Body of pancreas (tissue), 4 donors: ENCODE data around the gene SNTG2. TPM values are rescaled to one million over a fixed set of nuclear protein-coding genes. Genes with fewer than 3 reads are reported as not detected.

Experiments used
- ATAC-seq: fragments of 150-250 bp; one replicate; pipeline ENCODE4 v1.9.1; 2016
- DNase-seq, 4 donors: peaks; one replicate each; pipeline ENCODE4 v3.0.0-alpha.2; 2019
- H3K27ac ChIP-seq, 4 donors: fragments of 200-600 bp; sonication (generic); 1 replicate in 3 of 4; 2 replicates in 1 of 4; pipeline versions ENCODE4 v1.5.1 to v1.6.1; 2016 to 2019; ENCODE audit warnings: mild to moderate bottlenecking in 1 of 4, mixed read lengths in 1 of 4, moderate library complexity in 1 of 4
- H3K27me3 ChIP-seq, 2 donors: fragments of 200-600 bp; sonication (generic); one replicate each; pipeline ENCODE4 v1.6.0; 2016; ENCODE audit warnings: mild to moderate bottlenecking in 1 of 2
- H3K36me3 ChIP-seq, 2 donors: fragments of 200-600 bp; sonication (generic); replicated peaks in 1 of 2; 2 replicates each; pipeline ENCODE4 v1.5.1; 2016; ENCODE audit warnings: low read depth in 2 of 2; ENCODE audit not compliant: insufficient read depth in 1 of 2
- H3K4me1 ChIP-seq: fragments of 200-600 bp; sonication (generic); one replicate; pipeline ENCODE4 v1.6.0; 2016
- H3K4me3 ChIP-seq, 2 donors: fragments of 200-600 bp; sonication (generic); 1 replicate in 1 of 2; 2 replicates in 1 of 2; pipeline ENCODE4 v1.5.1; 2016 to 2019
- H3K9me3 ChIP-seq, 3 donors: fragments of 200-600 bp; sonication (generic); 1 replicate in 2 of 3; 2 replicates in 1 of 3; pipeline ENCODE4 v1.5.1; 2016
- POLR2A ChIP-seq, 3 donors: fragments of 450-650 bp; IDR thresholded peaks; one replicate each; pipeline ENCODE4 v1.6.1; 2016; ENCODE audit warnings: antibody characterized with exemption in 3 of 3, mild to moderate bottlenecking in 2 of 3
- WGBS, 2 donors: methylation state at CpG; one replicate each; pipeline ENCODE4 v1.1.5; 2017; 5-methylcytosine and 5-hydroxymethylcytosine counted together
- intact Hi-C: fragments of 100-400 bp; cut with DNase I; formaldehyde crosslinking; loops from one replicate; pipeline ENCODE4 v1.15.1; 2023
- total RNA-seq, 2 donors: library from RNA; depleted of rRNA; stranded (reverse); fragments of >200 nt; gene quantifications; one replicate each; pipeline ENCODE4 v1.1.0, GENCODE V29; 2016
- TF ChIP-seq, protein P1 (sequence below), 7 experiments: fragments of 450-650 bp in 4 of 7; fragments of 200-600 bp in 3 of 7; sonication (generic) in 3 of 7; IDR thresholded peaks; one replicate each; pipeline ENCODE4 v1.5.1; 2016 to 2019; ENCODE audit warnings: antibody characterized with exemption in 7 of 7

SNTG2 gene
- total RNA-seq, 2 donors from 2014 or later, result 11.9 to 18.7 TPM

GRCh38 chr2:1154710-1155594, 204.3 kb downstream of the SNTG2 start:
- intact Hi-C loops, result no loop called here
- 78% methylated on average over 4 of the region's 4 CpGs for WGBS, 2 donors
- no peaks in the 10 kb centered on the region for H3K4me1 ChIP-seq
- TF ChIP-seq, protein P1, sequence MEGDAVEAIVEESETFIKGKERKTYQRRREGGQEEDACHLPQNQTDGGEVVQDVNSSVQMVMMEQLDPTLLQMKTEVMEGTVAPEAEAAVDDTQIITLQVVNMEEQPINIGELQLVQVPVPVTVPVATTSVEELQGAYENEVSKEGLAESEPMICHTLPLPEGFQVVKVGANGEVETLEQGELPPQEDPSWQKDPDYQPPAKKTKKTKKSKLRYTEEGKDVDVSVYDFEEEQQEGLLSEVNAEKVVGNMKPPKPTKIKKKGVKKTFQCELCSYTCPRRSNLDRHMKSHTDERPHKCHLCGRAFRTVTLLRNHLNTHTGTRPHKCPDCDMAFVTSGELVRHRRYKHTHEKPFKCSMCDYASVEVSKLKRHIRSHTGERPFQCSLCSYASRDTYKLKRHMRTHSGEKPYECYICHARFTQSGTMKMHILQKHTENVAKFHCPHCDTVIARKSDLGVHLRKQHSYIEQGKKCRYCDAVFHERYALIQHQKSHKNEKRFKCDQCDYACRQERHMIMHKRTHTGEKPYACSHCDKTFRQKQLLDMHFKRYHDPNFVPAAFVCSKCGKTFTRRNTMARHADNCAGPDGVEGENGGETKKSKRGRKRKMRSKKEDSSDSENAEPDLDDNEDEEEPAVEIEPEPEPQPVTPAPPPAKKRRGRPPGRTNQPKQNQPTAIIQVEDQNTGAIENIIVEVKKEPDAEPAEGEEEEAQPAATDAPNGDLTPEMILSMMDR (IDR thresholded peaks at IDR 0.05), result no peak
- TF ChIP-seq POLR2A (IDR thresholded peaks at IDR 0.05), result no peak
- ATAC-seq (no peak), DNase-seq (no peak)
- H3K36me3 ChIP-seq, result no peaks in the 10 kb centered on the region
- no peak overlapping the region for H3K27ac ChIP-seq
- H3K4me3 ChIP-seq, result no peak overlapping the region
- no peaks in the 10 kb centered on the region for H3K9me3 ChIP-seq
- no peaks in the 10 kb centered on the region for H3K27me3 ChIP-seq

GRCh38 chr2:1156059-1156458, 205.4 kb downstream of the SNTG2 start:
- WGBS, 2 donors, result 59 to 67% methylated on average over 7 of the region's 7 CpGs
- Histone ChIP-seq H3K27ac (no peak overlapping the region), H3K36me3 (no peaks in the 10 kb centered on the region), H3K4me1 (no peaks in the 10 kb centered on the region), H3K9me3 (no peaks in the 10 kb centered on the region), H3K4me3 (no peak overlapping the region), H3K27me3 (no peaks in the 10 kb centered on the region)
- intact Hi-C loops, result no loop called here
- DNase-seq (no peak), ATAC-seq (no peak)
- TF ChIP-seq, protein P1 (IDR thresholded peaks at IDR 0.05), result no peak
- no peak for TF ChIP-seq POLR2A (IDR thresholded peaks at IDR 0.05)

GRCh38 chr2:1156531-1156930, 205.9 kb downstream of the SNTG2 start:
- WGBS, 2 donors, result 60 to 68% methylated on average over 13 to 14 of the region's 14 CpGs
- Histone ChIP-seq H3K27me3 (no peaks in the 10 kb centered on the region), H3K36me3 (no peaks in the 10 kb centered on the region), H3K9me3 (no peaks in the 10 kb centered on the region), H3K4me3 (no peak overlapping the region), H3K27ac (no peak overlapping the region), H3K4me1 (no peaks in the 10 kb centered on the region)
- DNase-seq (no peak), ATAC-seq (no peak)
- intact Hi-C loops, result no loop called here
- TF ChIP-seq POLR2A (IDR thresholded peaks at IDR 0.05), result no peak
- TF ChIP-seq, protein P1 (IDR thresholded peaks at IDR 0.05), result no peak

- no peak for DNase-seq
- 73 to 83% methylated on average over 14 to 15 of the region's 15 CpGs for WGBS, 2 donors
- H3K27ac ChIP-seq, result no peak overlapping the region
Measured at GRCh38 chr2:1157107-1157506, 206.5 kb downstream of the SNTG2 start.

More at GRCh38 chr2:1157107-1157506, 206.5 kb downstream of the SNTG2 start:
- Histone ChIP-seq H3K9me3 (no peaks in the 10 kb centered on the region), H3K4me3 (no peak overlapping the region), H3K36me3 (no peaks in the 10 kb centered on the region), H3K27me3 (no peaks in the 10 kb centered on the region), H3K4me1 (no peaks in the 10 kb centered on the region)
- intact Hi-C loops, result no loop called here
- ATAC-seq, result no peak
- TF ChIP-seq POLR2A (IDR thresholded peaks at IDR 0.05), result no peak
- TF ChIP-seq, protein P1 (IDR thresholded peaks at IDR 0.05), result no peak
